Stimulated activated CD4-positive, alpha-beta T cell treated with anti-CD3 and anti-CD28 coated beads, Interleukin-12 subunit alpha, Interleukin-12 subunit beta, amount 100 ng/mL, for 24 hours (primary cell): Measurements from ENCODE around the gene ACP6.
"Not testable (repeated sequence)": the region's sequence is repeated elsewhere in the genome, so short reads cannot be mapped to it uniquely, and the experiment has no call there.

ENCODE experiments used
- DNase-seq, 2 experiments: peaks; one replicate each; pipeline ENCODE4 v3.0.0-alpha.2; 2020; ENCODE audit warnings: low read depth in 2 of 2

The ACP6 gene

GRCh38 chr1:147620543-147620942 is 49.8 kb downstream of the ACP6 start:
- no peak for DNase-seq

DNA sequence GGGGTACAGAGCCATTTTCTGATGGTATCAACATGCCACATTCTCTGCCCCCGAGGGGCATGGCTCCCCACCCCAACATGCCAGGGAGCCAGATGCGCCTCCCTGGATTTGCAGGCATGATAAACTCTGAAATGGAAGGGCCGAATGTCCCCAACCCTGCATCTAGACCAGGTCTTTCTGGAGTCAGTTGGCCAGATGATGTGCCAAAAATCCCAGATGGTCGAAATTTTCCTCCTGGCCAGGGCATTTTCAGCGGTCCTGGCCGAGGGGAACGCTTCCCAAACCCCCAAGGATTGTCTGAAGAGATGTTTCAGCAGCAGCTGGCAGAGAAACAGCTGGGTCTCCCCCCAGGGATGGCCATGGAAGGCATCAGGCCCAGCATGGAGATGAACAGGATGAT is 50.6 kb downstream of the ACP6 start:
- DNase-seq, result no peak

DNA sequence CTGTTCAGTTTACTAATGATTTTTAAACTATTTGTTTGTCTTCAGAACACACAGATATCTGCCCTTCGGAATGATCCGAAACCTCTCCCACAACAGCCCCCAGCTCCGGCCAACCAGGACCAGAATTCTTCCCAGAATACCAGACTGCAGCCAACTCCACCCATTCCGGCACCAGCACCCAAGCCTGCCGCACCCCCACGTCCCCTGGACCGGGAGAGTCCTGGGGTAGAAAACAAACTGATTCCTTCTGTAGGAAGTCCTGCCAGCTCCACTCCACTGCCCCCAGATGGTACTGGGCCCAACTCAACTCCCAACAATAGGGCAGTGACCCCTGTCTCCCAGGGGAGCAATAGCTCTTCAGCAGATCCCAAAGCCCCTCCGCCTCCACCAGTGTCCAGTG is 51.6 kb downstream of the ACP6 start:
- DNase-seq, result no peak

DNA sequence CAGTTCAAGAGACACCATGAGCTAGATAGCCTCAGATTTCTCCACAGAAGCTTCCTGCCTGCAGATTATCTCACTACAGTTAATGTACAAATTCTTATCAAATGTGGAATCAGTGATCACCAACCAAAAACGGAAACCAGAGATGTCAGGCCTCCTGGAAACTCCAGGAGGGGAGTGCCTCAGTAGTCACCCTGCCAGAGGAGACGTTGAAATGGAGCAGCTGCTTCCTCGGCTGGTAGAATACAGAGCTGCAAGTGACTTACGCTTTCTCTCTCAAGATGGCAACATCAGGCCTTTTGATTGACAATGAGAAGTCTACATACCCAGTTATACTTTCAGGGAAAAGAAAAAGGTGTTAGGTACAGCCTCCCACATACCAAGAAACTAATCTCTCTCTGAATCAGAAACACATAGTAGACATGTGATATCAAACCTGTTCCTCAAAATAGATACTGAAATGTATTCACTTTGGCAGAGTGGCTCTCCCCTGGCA is 52.2 kb downstream of the ACP6 start:
- no peak for DNase-seq

DNA sequence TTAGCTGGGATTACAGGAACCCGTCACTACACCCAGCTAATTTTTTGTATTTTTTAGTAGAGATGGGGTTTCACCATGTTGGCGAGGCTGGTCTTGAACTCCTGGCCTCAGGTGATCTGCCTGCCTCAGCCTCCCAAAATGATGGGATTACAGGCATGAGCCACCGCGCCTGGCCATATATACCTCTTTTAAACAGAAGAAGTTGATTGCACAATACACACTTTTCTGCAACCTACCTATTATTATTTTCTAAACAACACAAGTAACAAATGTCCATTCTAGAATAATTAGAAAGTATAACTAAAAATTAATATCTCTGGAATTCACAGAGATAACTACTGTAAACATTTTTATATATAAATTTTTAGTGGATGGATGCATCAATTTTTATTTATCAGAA is 55.4 kb downstream of the ACP6 start:
- not testable (repeated sequence) for DNase-seq

- DNase-seq, result no peak
Measured at GRCh38 chr1:147613506-147613905, 56.8 kb downstream of the ACP6 start.

- no peak for DNase-seq
Measured at GRCh38 chr1:147612366-147612765, 58.0 kb downstream of the ACP6 start.

- no peak for DNase-seq
Measured at GRCh38 chr1:147611586-147611985, 58.7 kb downstream of the ACP6 start.

- DNase-seq, result no peak
Measured at GRCh38 chr1:147611021-147611426, 59.3 kb downstream of the ACP6 start.

GRCh38 chr1:147609358-147609757 is 61.0 kb downstream of the ACP6 start:
- no peak for DNase-seq

- no peak for DNase-seq
Measured at GRCh38 chr1:147608596-147608995, 61.7 kb downstream of the ACP6 start.

DNA sequence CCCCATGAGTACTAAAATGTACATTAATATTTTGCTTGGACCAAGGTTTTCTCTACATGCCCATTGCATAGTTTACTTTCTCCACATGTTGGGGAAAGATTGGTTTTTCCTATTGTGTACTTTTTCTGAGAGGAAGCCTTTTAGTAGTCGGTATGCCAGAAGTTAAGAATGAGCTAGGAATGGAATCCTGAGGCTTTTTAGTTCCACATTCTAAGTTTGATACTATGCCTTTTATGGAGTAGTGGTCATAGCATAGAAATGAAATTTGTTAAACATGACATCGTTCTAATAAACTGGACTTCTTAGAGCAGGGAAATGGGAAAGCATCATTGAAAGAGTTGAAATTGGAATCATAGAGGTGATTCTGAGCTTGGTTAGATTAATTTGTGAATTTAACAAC is 64.7 kb downstream of the ACP6 start:
- no peak for DNase-seq

DNA sequence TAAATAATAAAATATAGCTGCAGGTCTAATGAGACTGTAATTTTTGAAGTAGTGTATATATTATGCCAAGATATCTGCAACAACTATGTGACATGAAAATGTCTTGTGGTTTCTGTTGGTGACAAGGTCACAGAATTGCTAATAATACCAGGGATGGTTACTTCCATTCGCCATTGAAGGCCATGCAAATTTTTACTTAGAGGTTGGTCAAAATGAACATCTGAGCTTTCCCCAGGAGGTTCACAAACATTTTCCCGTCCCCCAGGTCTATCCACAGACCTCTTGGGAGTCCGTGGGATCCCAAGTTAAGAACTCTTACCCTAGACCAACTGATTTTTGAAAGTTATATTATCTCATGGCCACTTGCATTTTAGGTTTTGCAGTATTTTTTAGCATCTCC is 66.3 kb downstream of the ACP6 start:
- no peak for DNase-seq

GRCh38 chr1:147600119-147601111 is 69.9 kb downstream of the ACP6 start:
- peak in 1 of 2 experiments; percentile 21 for DNase-seq

DNA sequence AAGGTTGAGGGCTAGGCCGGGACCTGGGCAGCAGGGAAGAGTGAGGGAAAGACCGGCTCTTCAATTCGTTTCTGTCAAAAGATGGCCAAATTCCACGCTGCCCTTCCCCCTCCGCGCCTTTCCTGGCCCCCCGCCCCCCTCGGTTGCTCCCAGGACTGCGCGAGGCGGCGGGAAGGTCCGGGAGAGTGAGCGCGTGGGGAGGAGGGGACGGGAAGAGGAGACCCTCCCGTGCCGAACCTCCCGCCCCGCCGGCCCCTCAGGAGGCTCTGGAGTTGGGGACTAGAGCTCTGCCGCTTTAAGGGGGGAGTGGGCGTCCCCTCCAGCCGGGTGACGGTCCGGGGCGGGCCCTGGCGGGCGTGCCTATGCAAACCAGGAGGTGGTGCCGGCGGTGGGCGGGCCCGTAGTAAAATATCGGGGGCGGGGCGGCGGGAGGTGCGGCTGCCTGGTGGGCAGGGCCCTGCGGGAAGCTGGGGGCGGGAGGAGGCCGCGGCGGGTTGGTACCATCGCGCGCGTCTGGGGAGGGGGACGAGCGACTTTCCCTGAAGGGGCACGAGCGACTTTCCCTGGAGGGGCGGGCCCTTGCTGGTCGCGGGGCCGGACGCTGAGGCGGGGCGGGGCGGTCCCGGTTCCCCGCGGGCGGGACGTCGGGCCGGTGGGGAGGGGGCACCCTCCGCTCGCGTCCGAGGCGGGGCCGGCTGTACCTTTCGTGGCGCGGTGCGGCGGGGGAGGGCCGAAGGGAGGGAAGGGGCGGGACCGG is 70.8 kb downstream of the ACP6 start:
- peak; percentile 92 to 95 for DNase-seq

- peak in 1 of 2 experiments; percentile 10 for DNase-seq
Measured at GRCh38 chr1:147598621-147599361, 71.5 kb downstream of the ACP6 start.

- no peak for DNase-seq
Measured at GRCh38 chr1:147597010-147597409, 73.3 kb downstream of the ACP6 start.
